GM19455 (cell line): ENCODE results near the gene C12orf75.
A peak's percentile ranks its signal among the peaks of the same experiment; 100 is the strongest.
"Not testable (repeated sequence)": the region's sequence is repeated elsewhere in the genome, so short reads cannot be mapped to it uniquely, and the experiment has no call there.

ENCODE experiments used
- ATAC-seq: cut with Tn5 transposase; IDR thresholded peaks from one replicate; pipeline ENCODE4 v1.9.1; 2021; ENCODE audit not compliant: unreplicated experiment

C12orf75 gene

DNA sequence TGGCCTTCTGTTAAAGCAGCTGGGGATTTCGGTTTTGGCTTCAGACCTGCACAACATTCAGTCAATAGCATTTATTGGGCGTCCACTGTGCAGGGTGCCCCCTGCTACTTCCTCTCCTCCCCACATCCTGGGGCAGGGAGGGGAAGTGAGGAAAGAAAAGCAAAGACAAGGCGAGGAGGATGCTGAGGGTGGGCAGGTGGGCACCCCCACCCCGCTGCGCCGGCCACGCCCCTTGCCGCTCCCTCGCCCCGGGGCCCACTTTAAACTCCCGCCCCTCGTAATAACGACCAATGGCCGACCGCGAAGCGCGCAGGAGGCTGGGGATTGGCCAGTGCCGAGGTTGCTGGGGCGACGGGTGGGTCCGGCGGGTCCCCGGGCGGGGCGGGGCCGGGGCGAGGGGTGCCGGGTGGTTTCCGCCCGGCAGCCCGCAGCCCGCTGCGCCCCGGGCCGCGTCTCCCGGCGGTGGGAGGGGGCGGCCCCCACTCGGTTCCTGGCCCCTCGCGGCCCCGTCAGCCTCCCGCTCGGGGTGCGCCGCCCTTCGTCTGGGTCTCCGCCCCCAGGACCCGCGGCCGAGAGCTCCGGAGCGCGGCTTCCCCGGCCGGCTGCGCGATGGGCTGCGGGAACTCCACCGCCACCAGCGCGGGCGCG lies at the start of gene C12orf75:
TSS of gene C12orf75 (plus strand) at position 409 of the 648 bp plus-strand sequence. CDS start at position 610, 201 bp downstream.
- ATAC-seq: peak; percentile 88

DNA sequence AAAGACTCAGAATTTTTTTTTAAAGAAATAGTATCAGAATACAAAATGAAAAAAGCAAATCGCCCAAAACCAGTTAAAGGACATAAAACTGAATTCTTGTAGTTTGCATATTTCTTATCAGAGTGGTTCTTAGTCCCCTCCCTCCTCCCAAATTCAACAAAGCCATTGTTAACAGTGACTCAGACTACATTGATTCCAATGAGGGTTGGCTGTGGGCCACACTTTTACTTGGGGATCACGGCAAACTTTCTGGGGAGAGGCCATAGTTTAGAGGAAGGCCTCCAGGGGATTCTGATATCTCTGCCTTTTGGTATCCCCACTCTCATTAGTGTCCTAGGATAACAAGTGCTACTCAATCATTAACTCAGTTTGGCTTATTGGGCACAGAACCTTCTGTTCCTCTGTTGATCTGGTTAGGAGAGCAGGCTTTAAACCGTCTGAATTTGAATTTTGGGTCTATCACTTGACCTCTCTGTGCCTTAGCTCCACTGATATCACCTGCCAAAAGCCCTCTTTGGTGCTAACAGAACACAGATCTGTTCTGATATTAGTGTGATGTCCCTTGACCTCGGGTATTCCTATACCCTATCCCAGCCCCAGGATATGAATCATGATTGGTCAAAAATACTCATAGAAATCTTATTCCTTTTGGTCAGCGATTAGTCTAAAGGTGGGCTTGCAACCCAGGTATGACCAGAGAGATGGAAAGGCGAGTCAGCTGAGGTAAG lies 49.4 kb upstream of the C12orf75 start:
- ATAC-seq: no peak

DNA sequence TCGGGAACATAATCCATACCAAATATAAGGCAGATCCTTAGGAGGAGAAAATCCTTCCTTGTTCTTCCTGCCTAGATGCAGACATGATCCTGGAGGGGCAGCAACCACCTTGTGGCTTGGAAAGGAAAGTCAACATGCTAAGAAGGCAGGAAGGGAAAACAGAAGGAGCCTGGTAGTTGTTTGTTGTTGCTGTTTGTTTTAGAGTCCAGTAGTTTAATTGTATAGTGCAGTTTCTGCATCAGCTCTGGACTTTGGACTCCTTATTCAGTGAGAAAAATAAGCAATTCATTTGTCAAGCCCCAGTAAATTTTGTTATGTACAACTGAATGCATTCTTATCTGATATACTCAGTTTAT lies 48.8 kb upstream of the C12orf75 start:
- ATAC-seq: no peak

DNA sequence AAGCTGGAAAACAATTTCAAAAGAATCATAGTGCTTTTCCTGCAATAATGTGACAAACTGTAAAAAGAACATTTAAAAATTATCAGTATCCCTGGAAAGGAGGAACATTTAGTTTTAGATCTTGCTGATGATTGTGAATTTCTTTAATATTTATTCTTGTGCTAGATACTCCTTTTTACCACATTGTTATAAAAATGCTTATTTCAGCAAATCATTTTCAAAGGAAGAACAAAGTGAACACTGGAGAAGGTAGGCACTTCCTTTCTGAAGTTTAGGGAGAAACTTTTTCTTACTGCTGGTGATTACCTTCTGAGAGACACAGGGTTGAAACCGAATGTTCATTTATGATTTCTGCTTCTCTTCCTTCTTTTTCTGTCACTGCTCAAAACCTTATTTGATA lies 45.1 kb upstream of the C12orf75 start:
- ATAC-seq: no peak

DNA sequence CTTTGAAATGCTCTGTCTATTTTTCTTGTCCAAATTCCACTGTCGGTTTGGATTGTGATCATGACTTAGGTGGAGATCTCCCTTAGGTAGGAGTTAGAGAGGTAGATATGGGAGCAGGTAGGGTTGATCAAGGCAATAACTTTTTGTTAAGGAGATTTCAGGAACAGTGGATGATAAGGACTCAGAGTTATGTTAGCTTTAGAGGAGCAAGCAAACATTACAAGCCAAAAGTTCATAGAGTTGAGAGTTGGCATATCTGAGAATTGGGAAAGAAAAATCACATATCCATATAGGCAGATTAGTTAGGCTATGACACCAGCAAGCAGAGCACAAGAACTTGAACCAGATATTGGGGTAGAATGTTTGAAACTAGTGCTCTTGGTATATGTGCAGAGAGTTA lies 43.1 kb upstream of the C12orf75 start:
- ATAC-seq: no peak

DNA sequence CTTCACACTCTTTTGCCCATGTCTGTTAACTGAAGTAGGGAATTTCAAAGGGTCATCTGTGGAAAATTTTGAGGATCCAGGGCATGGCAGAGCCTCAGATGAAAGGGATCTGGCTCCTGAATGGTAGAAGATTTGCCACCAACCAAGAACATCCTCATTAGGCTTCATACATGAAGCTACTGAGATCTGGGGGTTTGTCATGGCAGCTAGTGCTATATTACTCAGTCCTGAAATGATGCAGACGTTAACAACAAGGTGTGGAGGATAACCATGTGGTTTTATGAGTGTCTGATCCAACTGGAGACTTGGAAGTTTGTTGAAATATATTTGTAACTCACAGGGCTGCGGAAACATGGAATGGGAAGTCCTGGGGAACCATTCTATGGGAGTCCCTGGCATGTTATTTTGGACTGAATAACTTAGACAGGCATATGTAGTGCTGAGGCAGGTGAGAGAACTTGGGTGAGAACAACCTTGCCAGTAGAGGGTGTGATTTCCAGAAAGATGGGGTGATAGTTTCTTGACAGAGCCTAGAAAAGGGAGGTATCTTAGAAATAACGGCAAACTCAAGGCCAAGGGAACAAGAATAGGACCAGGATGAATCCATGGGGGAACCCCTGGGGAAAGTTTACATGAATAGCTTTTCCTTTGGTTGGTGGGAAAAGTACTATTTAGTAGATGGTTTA lies 42.0 kb upstream of the C12orf75 start:
- no peak for ATAC-seq

DNA sequence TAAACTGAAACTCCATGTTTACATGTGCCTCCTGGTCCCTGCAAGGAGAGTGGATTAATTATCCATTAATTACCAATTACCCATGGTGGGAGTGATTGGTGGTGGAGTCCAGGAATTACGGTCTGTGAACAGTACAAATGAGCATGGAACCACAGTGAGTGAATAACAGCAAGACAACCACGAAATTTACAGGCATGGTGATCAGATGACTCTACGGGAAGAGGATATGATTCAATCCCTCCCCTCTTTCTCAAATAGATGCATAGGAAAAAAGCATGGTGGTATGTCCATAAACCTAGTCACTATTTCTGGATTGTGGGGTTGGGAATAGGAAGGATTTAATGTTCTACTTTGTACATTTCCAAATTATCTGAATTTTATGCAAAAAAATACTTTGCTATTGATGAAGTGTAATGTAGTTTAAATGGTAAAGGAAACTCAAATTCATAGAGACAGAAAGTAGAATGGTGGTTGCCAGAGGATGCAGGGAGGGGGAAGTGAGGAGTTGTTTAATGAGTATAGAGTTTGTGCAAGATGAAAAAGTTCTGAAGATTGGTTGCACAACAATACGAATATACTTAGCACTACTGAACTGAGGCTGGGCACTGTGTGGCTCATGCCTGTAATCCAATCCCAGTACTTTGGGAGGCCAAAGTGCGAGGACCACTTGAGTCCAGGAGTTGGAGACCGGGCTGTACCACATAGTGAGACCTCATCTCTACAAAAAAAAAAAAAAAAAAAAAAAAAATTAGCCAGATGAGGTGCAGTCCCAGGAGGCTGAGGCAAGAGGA lies 41.2 kb upstream of the C12orf75 start:
- no peak for ATAC-seq

DNA sequence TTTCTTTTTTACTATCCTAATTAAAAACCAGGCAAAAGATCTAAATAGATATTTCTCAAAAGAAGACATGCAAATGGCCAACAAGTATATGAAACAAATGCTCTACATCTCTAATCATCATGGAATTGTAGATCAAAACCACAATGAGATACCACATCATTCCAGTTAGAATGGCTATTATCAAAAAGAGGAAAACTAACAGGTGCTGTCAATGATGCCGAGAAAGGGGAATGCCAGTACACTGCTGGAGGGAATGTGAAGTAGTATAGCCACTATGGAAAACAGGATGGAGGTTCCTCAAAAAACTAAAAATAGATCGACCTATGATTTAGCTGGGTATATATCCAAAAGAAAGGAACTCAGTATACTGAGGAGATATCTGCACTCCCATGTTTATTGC lies 39.0 kb upstream of the C12orf75 start:
- no peak for ATAC-seq

DNA sequence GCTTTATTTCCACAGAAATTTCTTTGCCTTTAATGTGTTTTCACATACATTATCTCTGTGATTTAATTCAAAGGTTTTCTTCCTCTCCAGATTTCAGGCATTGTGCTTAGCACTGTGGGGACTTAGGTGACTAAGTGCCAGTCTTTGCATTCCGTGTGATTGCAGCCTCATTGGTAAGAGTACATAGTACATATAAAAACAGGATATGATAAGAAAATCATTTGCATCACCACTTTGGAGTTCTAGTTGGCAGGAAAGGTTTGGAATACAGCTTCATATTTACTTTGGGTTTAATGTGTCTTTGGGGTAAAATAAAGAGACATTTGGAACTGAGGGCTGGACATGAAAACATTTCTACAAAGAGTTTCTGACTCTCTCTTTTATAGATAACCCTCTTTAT lies 37.8 kb upstream of the C12orf75 start:
- ATAC-seq: no peak

DNA sequence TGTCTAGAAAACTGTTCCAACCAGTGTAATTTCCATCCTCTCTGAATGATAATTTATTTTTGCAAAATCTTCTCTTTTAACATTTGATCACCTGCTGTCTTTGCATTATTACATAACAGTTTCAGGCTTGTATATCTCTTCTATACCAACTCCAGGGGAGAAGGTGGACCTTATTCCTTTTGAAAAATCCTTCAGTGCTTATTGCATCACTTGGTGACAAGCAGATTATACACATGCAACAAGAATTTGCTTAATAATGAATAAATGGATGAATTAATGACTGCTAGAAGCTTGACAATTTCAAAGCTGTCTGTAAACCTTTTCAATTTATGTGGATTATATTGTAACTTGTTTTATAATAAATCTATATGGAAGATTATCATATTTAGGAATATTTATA lies 37.3 kb upstream of the C12orf75 start:
- no peak for ATAC-seq

DNA sequence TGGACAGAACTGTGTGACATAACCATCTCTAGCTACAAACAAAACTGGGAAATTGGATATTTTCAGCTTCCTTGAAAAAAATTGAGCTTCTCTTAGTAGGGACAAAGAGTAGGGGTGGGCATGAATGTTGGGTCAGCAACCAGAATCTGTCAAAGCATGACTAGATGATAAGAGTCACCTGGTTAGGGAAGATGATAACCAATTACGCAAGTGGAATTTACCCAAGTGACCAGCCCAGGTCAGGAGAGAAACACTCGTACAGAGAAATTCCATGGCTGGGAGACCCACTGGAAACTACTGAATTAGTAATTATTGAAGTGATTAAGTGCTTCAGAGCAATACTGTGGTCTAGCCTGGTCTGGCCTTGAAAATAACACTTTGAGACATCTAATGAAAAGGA lies 36.3 kb upstream of the C12orf75 start:
- no peak for ATAC-seq

DNA sequence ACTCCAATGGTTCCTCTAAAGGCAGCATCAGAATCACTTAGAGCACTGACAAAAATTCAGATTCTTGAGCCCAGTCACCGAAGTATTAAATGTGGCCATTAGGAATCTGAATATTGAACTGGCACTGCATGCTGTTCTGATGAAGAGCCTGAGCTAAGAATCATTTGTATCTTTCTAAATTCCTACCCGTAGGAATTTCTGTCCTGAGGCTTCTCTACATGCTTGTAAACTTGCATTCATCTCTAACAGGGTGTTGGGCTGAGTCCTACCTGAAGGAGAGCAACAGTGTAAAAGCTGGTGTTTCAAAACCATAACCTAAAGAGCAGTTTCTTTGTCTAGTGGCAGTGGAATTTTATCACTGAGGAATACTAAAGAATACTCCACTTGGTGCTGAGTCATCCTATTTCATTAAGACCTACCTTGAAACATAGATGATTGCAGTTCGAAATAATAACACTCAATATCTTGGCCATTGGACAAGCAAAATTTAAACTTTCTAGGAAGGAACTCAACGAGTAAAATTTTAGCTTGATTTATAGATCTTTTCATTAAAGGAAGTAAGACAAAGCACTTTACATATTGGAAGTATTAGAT lies 35.5 kb upstream of the C12orf75 start:
- ATAC-seq: no peak

DNA sequence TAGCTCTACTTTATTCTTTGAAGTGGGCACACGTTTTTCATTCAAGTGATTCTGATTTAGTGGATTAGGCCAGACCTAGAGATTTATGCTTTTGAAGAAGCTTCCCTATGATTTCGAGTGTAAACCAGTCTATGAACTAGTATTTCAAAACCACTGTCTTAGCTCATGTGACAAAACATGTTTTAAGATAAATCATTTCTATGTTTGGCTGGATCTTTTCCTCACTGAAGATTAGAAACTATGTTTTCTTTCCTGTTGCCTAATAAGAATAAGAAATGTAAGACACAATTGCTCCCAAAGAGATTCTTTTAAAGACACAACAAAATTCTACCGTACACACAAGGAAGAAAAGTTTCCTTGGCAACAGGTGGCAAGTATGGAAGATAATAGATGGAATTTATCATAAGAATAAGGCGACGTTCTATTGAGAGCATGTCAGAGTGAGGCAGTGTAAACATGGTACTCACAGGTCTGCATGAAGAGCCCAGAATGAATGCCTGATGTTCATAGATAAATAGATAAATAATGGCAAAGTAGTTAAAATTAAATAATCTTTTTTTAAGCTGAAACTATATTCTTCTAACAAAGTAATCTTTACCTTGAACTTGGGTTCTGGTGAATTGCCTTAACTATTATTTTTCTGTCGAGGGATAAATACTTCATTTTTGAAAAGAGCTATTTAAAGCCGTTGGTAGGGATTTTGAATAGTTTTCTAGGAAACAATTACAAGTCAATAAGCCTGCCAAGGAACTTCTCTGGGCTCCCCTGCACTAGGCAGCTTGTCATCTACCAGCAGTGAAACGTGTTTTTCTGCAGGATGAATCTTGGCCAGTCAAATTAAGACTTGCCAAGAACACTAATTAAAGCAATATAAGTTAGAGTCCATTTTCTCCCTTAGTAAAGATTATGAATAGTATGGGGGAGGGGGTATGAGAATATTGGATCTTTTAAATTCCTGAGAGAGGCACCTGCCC lies 34.1 kb upstream of the C12orf75 start:
- ATAC-seq: no peak

DNA sequence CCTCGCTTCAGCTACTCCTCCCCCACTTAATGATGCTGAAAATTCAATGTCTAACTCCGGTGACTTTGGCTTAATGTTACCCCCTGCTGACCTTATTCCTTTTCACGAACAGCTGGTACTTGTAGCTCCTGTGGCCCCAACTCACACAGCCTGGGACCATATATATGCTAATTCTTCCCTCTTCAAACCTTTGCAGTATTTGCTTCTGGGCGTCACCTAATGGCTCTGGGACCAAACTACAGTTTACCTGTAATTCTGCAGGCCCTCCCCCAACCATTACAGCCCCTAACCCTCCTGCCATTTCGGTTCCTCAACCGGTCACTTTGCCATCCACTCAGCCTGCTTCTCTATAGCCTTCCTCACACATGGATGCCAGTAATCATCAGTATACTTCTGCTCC lies 29.6 kb upstream of the C12orf75 start:
- no peak for ATAC-seq

DNA sequence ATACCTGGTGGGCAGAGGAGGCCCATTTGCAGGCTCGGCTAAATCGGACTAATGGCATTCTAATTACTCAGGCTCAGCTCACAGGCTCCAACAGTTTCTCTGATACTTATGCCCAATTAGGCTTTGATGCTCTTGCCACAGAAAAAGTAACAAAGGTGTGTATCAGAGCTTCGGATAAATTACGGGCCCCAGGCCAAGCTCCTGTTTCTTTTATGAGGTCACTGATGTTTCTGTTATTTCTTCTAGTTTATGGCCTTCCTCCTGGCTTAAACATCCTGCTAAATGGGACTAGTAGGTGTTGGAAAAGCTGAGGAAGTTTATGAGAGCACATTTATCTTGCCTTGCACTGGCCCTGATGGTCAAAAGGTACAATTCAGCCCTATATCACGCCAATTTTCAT lies 28.8 kb upstream of the C12orf75 start:
- ATAC-seq: no peak

DNA sequence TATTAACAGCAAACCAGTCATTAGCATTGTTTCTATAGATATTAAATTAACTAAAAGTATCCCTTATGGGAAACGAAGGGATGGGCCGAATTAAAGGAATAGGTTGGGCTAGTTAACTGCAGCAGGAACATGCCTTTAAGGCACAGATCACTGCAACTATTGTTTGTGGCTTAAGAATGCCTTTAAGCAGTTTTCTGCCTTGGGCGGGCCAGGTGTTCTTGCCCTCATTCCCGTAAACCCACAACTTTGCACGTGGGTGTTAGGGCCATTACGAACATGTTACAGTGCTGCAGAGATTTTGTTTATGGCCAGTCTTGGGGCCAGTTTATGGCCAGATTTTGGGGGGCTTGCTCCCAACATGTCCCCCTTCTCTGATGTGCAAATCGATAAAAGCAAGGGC lies 27.5 kb upstream of the C12orf75 start:
- ATAC-seq: not testable (repeated sequence)

DNA sequence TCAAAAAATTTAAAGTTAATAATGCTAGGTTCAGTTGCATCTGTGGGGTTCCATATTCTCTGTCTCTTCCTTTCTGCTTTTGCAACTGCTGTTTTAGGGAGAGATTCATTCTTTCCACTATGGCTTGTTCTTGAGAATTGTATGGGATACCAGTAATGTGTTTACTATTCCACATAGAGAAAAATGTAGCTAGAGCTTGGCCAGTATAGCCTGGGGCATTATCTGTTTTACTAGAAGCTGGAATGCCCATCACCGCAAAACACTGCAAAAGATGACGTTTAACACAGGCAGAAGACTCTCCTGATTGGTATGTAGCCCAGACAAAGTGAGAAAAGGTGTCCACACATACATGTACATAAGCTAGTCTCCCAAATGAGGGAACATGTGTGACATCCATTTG lies 25.9 kb upstream of the C12orf75 start:
- ATAC-seq: not testable (repeated sequence)

DNA sequence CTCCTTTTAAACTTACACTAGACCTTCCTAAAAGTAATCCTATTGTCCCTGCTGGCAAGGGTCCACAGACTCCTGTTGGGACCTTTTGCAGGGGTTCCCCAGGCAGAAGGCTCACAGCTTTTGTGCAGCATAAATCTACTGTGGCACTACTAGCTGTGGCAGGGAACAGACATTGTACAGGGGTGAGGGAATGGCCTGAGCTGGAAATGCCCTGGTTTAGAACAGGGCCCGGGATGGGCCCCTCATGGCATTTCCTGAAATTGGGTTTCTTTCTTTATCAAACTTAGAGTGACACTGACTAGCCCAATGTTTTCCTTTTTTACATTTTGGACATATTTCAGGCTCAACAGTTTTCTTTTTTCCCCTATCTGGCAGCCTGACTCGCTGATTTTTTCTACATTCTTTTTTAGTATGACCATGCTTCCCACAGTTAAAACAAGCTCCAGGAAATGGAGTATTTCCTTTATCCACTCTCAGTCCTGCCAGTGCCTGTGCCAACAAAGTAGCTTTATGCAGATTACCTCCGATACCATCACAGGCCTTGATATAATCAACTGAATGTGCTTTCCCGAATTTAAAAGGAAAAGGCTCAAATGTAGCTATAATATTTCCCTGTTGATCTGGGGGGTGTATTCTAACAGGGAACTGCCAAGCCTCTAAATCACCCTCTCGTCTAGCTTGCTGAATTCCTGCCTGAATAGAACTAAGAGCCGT lies 22.7 kb upstream of the C12orf75 start:
- ATAC-seq: not testable (repeated sequence)

DNA sequence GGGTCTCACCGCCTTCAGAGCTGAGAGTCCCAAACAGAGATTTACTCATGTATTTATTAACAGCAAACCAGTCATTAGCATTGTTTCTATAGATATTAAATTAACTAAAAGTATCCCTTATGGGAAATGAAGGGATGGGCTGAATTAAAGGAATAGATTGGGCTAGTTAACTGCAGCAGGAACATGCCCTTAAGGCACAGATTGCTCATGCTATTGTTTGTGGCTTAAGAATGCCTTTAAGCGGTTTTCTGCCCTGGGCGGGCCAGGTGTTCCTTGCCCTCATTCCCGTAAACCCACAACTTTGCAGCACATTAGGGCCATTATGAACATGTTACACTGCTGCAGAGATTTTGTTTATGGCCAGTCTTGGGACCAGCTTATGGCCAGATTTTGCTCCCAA lies 21.7 kb upstream of the C12orf75 start:
- not testable (repeated sequence) for ATAC-seq
